Nephron progenitor cell (in vitro differentiated cells): Measurements from ENCODE around the gene HLA-DRB5.
"Not testable (repeated sequence)": the region's sequence is repeated elsewhere in the genome, so short reads cannot be mapped to it uniquely, and the experiment has no call there.

Experiments used
- DNase-seq: peaks from one replicate; pipeline ENCODE4 v3.0.0; 2021
- H3K27ac Mint-ChIP-seq: 2 replicates; pipeline ENCODE4 v1.8.0; 2021; ENCODE audit warnings: mild to moderate bottlenecking, moderate library complexity, mixed read lengths
- H3K27me3 Mint-ChIP-seq: 2 replicates; pipeline ENCODE4 v1.8.0; 2021; ENCODE audit warnings: mild to moderate bottlenecking, low read depth, mixed read lengths; ENCODE audit not compliant: poor library complexity
- H3K36me3 Mint-ChIP-seq: 2 replicates; pipeline ENCODE4 v1.8.0; 2021; ENCODE audit warnings: low read depth, mixed read lengths
- H3K4me1 Mint-ChIP-seq: 2 replicates; pipeline ENCODE4 v1.8.0; 2021; ENCODE audit warnings: mixed read lengths
- H3K4me3 Mint-ChIP-seq: 2 replicates; pipeline ENCODE4 v1.8.0; 2021; ENCODE audit warnings: mild to moderate bottlenecking, moderate library complexity, mixed read lengths
- H3K9me3 Mint-ChIP-seq: 2 replicates; pipeline ENCODE4 v1.8.0; 2021; ENCODE audit warnings: mild to moderate bottlenecking, moderate library complexity, mixed read lengths
- TF ChIP-seq, protein P1 (sequence below): fragments of 200-600 bp; sonication (generic); IDR thresholded peaks from 2 replicates; pipeline ENCODE4 v1.5.0; 2021; ENCODE audit warnings: antibody characterized with exemption

The HLA-DRB5 gene

DNA sequence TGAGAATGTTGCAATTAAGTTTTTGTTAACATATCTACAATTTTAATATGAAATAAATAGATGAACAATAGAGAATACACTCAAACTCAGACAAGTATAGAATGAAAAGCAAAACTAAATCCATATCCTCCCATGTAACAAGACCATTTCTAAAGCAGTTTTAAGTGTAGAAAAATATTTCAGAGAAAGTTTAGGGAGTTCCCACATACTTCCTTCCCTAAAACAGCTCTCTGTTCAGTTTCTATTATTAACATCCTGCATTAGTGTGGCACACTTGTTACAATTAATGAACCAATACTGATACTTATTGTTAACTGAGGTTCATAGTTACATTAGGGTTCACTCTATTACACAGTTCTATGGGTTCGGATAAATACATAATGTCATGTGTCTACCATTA lies 38.4 kb downstream of the HLA-DRB5 start:
- DNase-seq, result no peak
- no peak overlapping the region for H3K4me3 Mint-ChIP-seq
- no peak overlapping the region for H3K27ac Mint-ChIP-seq
- no peaks in the 10 kb centered on the region for H3K36me3 Mint-ChIP-seq
- TF ChIP-seq, protein P1, sequence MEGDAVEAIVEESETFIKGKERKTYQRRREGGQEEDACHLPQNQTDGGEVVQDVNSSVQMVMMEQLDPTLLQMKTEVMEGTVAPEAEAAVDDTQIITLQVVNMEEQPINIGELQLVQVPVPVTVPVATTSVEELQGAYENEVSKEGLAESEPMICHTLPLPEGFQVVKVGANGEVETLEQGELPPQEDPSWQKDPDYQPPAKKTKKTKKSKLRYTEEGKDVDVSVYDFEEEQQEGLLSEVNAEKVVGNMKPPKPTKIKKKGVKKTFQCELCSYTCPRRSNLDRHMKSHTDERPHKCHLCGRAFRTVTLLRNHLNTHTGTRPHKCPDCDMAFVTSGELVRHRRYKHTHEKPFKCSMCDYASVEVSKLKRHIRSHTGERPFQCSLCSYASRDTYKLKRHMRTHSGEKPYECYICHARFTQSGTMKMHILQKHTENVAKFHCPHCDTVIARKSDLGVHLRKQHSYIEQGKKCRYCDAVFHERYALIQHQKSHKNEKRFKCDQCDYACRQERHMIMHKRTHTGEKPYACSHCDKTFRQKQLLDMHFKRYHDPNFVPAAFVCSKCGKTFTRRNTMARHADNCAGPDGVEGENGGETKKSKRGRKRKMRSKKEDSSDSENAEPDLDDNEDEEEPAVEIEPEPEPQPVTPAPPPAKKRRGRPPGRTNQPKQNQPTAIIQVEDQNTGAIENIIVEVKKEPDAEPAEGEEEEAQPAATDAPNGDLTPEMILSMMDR, result no peak
- peaks cover 12% of the 10 kb centered on the region for H3K27me3 Mint-ChIP-seq
- H3K9me3 Mint-ChIP-seq, result peaks cover 16% of the 10 kb centered on the region
- peaks cover 7% of the 10 kb centered on the region for H3K4me1 Mint-ChIP-seq

DNA sequence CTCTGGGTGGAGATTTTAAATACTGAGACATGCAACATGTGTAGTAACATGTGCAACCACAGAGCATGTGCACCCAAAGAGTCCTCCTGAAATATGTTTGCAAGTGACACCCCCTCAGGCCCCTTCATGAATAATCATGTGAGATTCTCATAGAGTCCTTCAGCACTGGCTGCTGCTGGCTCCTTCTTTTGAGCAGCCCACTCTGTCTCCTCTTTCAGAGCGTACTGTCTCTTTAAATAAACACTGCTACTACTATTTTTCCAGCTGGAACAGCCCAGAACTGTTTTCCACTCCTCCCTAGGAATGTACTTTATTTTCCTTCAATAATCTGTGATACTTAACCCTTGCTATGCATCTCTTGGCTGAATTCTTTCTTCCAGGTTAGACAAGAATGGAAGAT lies 42.0 kb downstream of the HLA-DRB5 start:
- no peak overlapping the region for H3K27ac Mint-ChIP-seq
- no peaks in the 10 kb centered on the region for H3K9me3 Mint-ChIP-seq
- no peaks in the 10 kb centered on the region for H3K36me3 Mint-ChIP-seq
- peaks cover 11% of the 10 kb centered on the region for H3K4me1 Mint-ChIP-seq
- H3K27me3 Mint-ChIP-seq, result peaks cover 4% of the 10 kb centered on the region
- TF ChIP-seq, protein P1, result no peak
- no peak overlapping the region for H3K4me3 Mint-ChIP-seq
- DNase-seq, result no peak

DNA sequence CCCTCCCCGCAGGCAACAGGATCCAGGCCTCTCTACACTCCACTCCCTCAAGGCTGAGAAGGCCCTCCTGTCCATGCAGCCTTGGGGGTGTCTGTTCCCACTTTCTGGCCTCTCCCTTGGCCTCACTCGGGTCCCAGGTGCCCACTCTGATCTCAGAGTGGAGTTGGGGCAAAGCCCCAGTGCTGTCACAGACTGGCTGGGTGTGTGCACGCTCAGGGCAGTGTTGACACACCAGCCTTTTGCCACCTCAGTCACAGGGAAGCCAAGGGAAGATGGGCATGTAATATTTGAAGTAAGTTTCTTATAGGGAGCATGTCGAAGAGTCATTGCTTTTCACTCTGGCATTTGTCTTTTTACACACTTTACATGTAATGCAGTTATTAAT lies 45.5 kb downstream of the HLA-DRB5 start:
- TF ChIP-seq, protein P1, result no peak
- Mint-ChIP-seq H3K27me3 (no peaks in the 10 kb centered on the region), H3K4me3 (no peak overlapping the region), H3K4me1 (peaks cover 21% of the 10 kb centered on the region), H3K36me3 (no peaks in the 10 kb centered on the region), H3K9me3 (no peaks in the 10 kb centered on the region), H3K27ac (no peak overlapping the region)
- DNase-seq, result no peak

DNA sequence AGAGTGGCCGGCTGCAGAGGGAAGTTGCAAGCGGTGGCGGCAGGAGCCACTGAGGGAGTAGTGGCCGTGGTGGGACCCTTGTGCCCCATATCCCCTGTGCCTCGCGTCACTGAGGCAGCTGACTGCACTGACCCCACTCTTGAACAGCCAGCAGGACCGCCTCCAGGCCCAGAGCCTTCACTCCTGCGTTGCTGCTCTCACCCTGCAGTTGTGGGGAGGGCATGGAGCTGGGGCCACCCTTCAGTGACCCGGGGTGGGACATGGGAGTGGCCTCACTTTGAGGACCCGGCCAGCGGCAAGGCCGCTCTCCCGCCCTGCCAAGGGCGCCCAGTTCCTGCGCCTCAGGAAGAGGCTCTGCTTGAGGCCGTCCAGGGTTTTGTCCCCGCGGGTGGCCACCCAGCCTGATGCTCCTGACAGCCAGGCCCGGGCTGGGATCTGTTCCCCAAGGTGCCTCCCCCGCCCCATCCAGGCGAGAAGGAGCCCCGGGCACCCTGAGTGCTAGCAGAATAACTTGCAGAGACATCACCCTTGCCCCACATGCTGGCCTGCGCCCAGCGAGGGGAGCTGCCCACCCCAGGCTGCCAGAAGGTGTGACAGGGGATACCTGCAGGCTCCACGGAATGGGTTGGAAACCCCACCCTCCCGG lies 46.0 kb downstream of the HLA-DRB5 start:
- H3K4me1 Mint-ChIP-seq, result peaks cover 21% of the 10 kb centered on the region
- H3K4me3 Mint-ChIP-seq, result no peak overlapping the region
- peaks cover 1% of the 10 kb centered on the region for H3K9me3 Mint-ChIP-seq
- no peak for DNase-seq
- H3K27ac Mint-ChIP-seq, result no peak overlapping the region
- no peaks in the 10 kb centered on the region for H3K27me3 Mint-ChIP-seq
- H3K36me3 Mint-ChIP-seq, result no peaks in the 10 kb centered on the region
- TF ChIP-seq, protein P1, result no peak

DNA sequence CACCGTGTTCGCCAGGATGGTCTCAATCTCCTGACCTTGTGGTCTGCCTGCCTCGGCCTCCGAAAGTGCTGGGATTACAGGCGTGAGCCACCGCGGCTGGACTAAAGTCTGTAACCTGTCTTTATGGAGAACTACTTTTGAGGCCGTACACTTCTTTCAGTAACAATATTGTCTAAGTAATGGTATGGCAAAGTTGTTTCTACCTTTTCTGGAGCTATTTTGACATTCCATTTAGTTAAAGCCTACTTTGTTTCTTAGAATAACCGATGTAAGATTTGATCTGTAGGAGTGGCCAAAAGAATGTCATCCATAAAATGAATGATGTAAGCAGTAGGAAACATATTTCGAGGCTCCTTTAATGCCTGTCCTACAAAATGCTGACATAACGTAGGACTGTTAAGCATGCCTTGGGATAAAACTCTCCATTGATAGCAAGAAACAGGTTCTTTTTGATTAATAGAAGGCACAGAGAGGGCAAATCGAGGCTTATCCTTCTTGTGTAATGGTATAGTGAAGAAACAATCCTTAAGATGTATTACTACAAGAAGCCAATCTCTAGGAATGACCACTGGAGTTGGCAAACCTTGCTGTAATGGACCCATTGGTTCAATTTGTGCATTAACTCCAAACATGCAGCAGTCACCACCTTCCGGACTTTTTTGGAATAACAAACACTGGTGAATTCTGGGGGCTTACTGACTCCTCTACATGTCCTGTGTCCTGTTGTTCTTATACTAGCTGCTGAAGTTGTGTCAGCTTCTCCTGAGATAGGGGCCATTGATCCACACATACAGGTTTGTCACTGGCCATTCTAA lies 54.5 kb downstream of the HLA-DRB5 start:
- Mint-ChIP-seq H3K27ac (no peak overlapping the region), H3K27me3 (peaks cover 11% of the 10 kb centered on the region), H3K4me3 (no peak overlapping the region), H3K36me3 (no peaks in the 10 kb centered on the region), H3K4me1 (peaks cover 4% of the 10 kb centered on the region), H3K9me3 (peaks cover 22% of the 10 kb centered on the region)
- TF ChIP-seq, protein P1, result no peak
- no peak for DNase-seq

DNA sequence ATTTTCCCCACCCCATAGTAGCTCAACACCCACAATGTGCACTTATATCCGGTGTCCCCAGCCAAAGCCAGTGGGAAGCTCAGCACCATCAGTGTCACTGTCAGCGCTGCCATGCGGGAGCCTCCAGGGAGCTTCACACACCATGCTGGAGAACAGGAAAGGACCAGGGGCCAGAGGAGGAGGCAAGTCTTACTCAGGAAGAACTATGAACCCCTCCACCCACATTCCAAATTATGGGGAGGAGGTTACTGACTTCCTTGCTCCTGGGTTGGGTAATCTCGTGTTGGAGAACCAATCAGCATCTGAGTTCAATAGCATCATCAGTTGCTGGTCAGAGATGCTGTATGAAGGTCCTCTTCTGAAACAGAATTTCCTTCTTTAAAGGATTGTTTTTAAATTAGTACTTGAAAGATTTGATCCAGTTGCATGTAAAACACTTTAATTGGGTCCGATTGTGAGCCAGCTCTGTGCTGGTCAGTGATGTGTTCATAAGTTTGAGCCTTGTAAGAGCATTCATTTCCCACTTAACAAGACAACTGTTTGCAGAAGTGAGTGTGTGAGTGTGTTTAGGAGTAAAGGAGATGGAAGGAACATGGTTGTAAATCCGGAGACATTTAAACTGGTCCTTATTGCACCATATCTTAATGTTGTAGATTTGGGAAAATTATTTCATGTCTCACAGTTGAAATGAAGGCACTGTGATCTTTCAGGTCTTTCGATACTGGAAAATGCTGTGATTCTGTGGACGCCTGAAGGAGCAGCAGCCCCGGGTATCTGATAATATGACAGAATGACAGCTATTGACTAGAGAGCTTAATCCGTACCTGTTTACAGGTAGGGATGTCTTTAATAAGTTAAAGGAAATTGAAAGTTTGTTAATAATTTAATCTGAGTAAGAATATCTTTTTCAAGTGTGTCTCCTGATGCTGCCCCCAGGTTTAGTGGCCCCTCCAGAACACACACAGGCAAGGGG lies 56.4 kb downstream of the HLA-DRB5 start:
- not testable (repeated sequence) for H3K36me3 Mint-ChIP-seq, H3K4me1 Mint-ChIP-seq, H3K27ac Mint-ChIP-seq, H3K4me3 Mint-ChIP-seq, DNase-seq
- H3K9me3 Mint-ChIP-seq, result peaks cover 16% of the 10 kb centered on the region
- peaks cover 11% of the 10 kb centered on the region for H3K27me3 Mint-ChIP-seq
